ENCODE results near the gene CD24.

The CD24 gene

GRCh38 chr6:106974336-106974998, at the start of gene CD24 (continued):
- TF ChIP-seq ZNF670 (tag by site-specific recombination; IDR thresholded peaks at IDR 0.05; ENCODE audit: low read depth) = no peak
- no peak for TF ChIP-seq SALL2 (tag by site-specific recombination; IDR thresholded peaks at IDR 0.05; ENCODE audit: borderline replicate concordance)
- TF ChIP-seq KLF10 (tag by site-specific recombination; IDR thresholded peaks at IDR 0.05) = no peak
- no peak for TF ChIP-seq ZNF561 (tag by site-specific recombination; IDR thresholded peaks at IDR 0.05; ENCODE audit: borderline replicate concordance)
- no peak for TF ChIP-seq ZNF223 (tag by site-specific recombination; IDR thresholded peaks at IDR 0.05)
- peak; percentile 55; the same call in 1 of the 2 replicates for TF ChIP-seq YY1 (tag by site-specific recombination; IDR thresholded peaks at IDR 0.05)
- no peak for TF ChIP-seq ZNF558 (tag by site-specific recombination; IDR thresholded peaks at IDR 0.05)
- peak; percentile 46; the same call in 1 of the 2 replicates for TF ChIP-seq KLF17 (tag by site-specific recombination; IDR thresholded peaks at IDR 0.05)
- 0 out of 2 replicates have a peak, but pooled peaks have one; percentile 31 for TF ChIP-seq GLI4 (tag by site-specific recombination; IDR thresholded peaks at IDR 0.05)
- TF ChIP-seq ZBTB7A (tag by site-specific recombination; IDR thresholded peaks at IDR 0.05; ENCODE audit: low read depth) = 0 out of 2 replicates have a peak, but pooled peaks have one; percentile 54
- no peak for TF ChIP-seq ZNF555 (tag by site-specific recombination; conservative IDR thresholded peaks at IDR 0.05)
- TF ChIP-seq PATZ1 (tag by site-specific recombination; IDR thresholded peaks at IDR 0.05) = peak; percentile 70
- no peak for TF ChIP-seq SP3 (tag by site-specific recombination; IDR thresholded peaks at IDR 0.05)
- TF ChIP-seq ZNF398 (tag by site-specific recombination; IDR thresholded peaks at IDR 0.05) = peak; percentile 34; the same call in 1 of the 2 replicates
- no peak for TF ChIP-seq TCF7L2 (IDR thresholded peaks at IDR 0.05; ENCODE audit: borderline replicate concordance, low read depth, low read length)
- no peak for TF ChIP-seq ZNF549 (tag by site-specific recombination; IDR thresholded peaks at IDR 0.05)
- TF ChIP-seq ZBTB8A (tag by site-specific recombination; IDR thresholded peaks at IDR 0.05) = no peak; the same call in 1 of the 2 replicates
- TF ChIP-seq ZNF692 (tag by site-specific recombination; IDR thresholded peaks at IDR 0.05) = peak; percentile 45
- TF ChIP-seq ZNF394 (tag by site-specific recombination; IDR thresholded peaks at IDR 0.05; ENCODE audit: borderline replicate concordance) = no peak
- TF ChIP-seq ZSCAN23 (tag by site-specific recombination; IDR thresholded peaks at IDR 0.05) = no peak
- no peak for TF ChIP-seq PRDM6 (tag by site-specific recombination; IDR thresholded peaks at IDR 0.05)
- 0 out of 2 replicates have a peak, but pooled peaks have one; percentile 54 for TF ChIP-seq ZFP37 (tag by site-specific recombination; IDR thresholded peaks at IDR 0.05)
- TF ChIP-seq ZSCAN18 (tag by site-specific recombination; IDR thresholded peaks at IDR 0.05) = no peak
- TF ChIP-seq OSR2 (tag by site-specific recombination; IDR thresholded peaks at IDR 0.05) = no peak
- no peak for TF ChIP-seq GFI1B (tag by site-specific recombination; IDR thresholded peaks at IDR 0.05)
- TF ChIP-seq ZNF391 (tag by site-specific recombination; IDR thresholded peaks at IDR 0.05; ENCODE audit: borderline replicate concordance, low read depth) = 0 out of 2 replicates have a peak, but pooled peaks have one; percentile 45

Data from HEK293 (cell line).